ENCODE results near the gene RLF.

The RLF gene

DNA sequence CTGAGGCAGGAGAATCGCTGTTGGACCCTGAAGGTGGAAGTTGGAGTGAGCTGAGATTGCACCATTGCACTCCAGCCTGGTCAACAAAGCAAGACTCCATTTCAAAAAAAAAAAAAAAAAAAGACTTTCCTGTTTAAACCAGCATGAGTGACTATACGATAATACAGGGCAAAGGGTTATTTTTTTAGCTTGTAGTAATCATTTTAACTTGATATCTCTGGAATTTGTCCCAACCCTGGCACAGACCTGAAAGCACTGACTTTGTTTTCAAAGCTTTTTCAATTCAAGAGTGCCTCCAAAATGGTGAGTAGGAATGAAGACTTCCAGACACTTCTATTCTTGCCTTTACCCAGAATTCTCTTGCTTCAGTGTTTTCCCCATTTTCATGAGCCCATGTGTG, 82.2 kb downstream of the RLF start:
- no peak for DNase-seq (ENCODE audit: low spot score)
- TF ChIP-seq, protein P1, sequence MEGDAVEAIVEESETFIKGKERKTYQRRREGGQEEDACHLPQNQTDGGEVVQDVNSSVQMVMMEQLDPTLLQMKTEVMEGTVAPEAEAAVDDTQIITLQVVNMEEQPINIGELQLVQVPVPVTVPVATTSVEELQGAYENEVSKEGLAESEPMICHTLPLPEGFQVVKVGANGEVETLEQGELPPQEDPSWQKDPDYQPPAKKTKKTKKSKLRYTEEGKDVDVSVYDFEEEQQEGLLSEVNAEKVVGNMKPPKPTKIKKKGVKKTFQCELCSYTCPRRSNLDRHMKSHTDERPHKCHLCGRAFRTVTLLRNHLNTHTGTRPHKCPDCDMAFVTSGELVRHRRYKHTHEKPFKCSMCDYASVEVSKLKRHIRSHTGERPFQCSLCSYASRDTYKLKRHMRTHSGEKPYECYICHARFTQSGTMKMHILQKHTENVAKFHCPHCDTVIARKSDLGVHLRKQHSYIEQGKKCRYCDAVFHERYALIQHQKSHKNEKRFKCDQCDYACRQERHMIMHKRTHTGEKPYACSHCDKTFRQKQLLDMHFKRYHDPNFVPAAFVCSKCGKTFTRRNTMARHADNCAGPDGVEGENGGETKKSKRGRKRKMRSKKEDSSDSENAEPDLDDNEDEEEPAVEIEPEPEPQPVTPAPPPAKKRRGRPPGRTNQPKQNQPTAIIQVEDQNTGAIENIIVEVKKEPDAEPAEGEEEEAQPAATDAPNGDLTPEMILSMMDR (IDR thresholded peaks at IDR 0.05; ENCODE audit: extremely low read depth, missing control alignments): no peak

DNA sequence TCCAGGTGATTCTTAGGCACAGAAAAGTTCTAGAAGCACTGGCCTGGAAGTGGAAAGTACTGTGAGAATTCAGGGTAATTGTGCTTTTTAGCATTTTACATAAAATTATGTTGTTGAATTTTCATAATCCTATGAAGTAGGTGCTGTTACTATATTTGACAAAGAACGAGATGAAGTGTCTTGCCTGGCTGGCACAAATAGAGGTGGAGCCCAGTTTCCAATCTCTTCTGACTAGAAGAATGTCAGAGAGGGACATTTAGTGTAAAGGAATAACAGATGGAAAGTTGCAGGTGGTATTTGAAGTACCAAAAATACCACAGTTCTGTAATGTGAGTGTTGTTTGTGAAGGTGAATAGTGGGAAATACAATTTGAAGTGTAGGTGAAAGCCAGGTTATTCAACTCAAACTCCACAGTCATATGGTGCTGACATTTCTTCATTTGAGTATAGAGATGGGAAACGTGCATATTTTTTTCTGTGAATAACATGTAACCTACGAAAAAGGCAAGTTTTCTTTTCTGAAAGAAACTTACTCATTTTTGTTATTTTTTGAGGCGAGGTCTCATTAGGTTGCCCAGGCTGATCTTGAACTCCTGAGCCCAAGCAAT, 83.1 kb downstream of the RLF start:
- no peak for DNase-seq (ENCODE audit: low spot score)
- TF ChIP-seq, protein P1 (IDR thresholded peaks at IDR 0.05; ENCODE audit: extremely low read depth, missing control alignments): no peak

DNA sequence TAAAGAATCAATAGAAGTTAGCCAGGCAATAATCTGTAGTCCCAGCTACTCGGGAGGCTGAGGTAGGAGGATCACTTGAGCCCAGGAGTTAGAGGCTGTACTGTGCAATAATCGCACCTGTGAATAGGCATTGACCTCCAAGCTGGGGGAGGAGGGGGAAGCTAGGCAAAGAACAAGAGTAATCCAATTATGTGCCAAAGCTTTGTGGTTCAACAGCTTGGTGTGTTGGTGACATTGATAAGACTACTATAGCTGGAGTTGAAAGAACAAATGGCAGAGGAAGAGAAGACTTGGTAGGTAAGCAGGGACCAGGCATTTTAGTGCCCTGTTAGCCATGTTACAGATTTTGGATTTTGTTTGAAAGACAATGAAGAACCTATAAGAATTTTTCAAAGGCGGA, 84.5 kb downstream of the RLF start:
- TF ChIP-seq, protein P1 (IDR thresholded peaks at IDR 0.05; ENCODE audit: extremely low read depth, missing control alignments): no peak
- no peak for DNase-seq (ENCODE audit: low spot score)

DNA sequence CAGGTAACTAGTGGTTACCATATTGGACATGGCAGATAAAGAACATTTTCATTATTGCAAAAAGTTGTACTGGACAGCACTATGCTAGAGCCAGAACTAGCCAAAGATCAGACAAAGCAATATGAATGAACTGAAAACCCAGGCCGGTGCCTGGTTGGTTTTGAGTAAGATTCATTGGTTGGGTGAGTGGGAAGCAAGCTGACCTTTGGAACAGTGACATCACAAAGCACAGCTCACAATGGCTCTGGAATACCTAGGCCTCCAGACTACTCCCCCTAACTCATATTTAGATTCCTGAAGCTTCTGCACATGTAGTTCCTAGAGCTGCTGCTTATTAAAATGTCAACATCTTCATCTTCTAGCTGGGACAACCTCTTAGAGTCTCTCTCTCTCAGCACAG, 86.5 kb downstream of the RLF start, which contains the start of gene TMCO2:
TMCO2 (plus strand) TSS at position 283 of the 400 bp plus-strand sequence; CDS start at position 340, 57 bp downstream.
- no peak for DNase-seq (ENCODE audit: low spot score)
- TF ChIP-seq, protein P1 (IDR thresholded peaks at IDR 0.05; ENCODE audit: extremely low read depth, missing control alignments): no peak

DNA sequence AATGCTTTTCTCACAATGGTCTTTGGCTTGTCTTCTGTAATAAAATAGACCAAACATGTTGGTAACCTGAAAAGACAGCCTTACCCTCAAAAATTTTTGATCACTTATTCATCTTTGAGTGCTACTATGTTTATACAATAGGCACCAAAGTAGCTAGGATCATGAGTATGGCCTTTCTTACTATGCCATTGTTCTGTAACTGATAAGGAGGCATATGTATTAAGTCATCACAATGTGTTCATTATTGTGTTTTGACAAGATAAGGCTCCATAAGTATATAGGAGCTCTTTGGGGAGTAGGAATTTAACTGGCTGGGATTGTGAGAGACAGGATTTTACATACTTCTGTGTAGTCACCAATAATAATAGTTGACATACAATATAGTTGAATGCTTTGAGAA, 87.2 kb downstream of the RLF start:
- no peak for DNase-seq (ENCODE audit: low spot score)
- TF ChIP-seq, protein P1 (IDR thresholded peaks at IDR 0.05; ENCODE audit: extremely low read depth, missing control alignments): no peak

DNA sequence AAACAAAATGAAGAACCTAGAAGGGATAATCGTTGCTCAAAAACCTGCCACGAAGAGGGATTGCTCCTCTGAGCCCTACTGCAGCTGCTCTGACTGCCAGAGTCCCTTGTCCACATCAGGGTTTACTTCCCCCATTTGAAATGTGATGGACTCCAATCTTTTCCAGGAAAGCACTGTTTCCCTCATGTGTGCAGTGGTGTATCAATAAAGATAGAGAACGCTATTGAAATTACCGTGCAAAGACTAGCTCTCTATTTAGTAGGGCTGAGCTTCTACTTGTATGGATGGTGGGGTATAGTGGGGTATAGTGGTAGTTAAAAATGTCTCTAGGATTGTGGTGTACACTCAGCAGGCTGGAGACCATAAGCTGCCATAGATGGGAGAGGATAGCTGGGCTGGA, 90.3 kb downstream of the RLF start:
- no peak for DNase-seq (ENCODE audit: low spot score)
- TF ChIP-seq, protein P1 (IDR thresholded peaks at IDR 0.05; ENCODE audit: extremely low read depth, missing control alignments): no peak

DNA sequence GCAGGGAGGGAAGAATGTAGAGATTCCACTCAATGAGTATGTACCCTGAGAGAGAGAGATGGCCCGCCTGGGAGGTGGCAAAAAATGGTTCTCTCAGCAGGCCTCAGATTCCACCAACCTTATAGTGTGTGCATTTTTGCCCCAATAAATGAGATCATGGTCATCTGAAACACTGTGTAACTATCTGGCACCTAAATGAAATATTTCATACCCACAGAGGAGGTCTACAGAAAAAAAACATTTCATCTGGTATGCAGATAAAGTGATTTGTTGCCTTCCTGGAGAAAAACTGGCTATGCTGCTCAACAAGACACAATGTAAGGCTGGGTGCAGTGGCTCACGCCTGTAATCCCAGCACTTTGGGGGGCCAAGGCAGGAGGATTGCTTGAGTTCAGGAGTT, 91.4 kb downstream of the RLF start:
- DNase-seq (ENCODE audit: low spot score): no peak
- TF ChIP-seq, protein P1 (IDR thresholded peaks at IDR 0.05; ENCODE audit: extremely low read depth, missing control alignments): no peak

All from GM20000 (cell line).